Measurements from ENCODE around the gene TEAD2.

GRCh38 chr19:49324801-49325576 lies 37.2 kb downstream of the TEAD2 start, which contains the start of gene SLC6A16:
- TF ChIP-seq CEBPB (IDR thresholded peaks at IDR 0.05) = no peak
- TF ChIP-seq FOXM1 (IDR thresholded peaks at IDR 0.05; ENCODE audit: borderline replicate concordance, low read depth) = no peak
- TF ChIP-seq EGR1 (IDR thresholded peaks at IDR 0.05) = no peak
- no peak for TF ChIP-seq YY1 (IDR thresholded peaks at IDR 0.05; ENCODE audit: low read depth)
- TF ChIP-seq TCF12 (IDR thresholded peaks at IDR 0.05; ENCODE audit: low read depth) = no peak
- no peak for TF ChIP-seq NFIC (IDR thresholded peaks at IDR 0.05)
- no peak for TF ChIP-seq REST (IDR thresholded peaks at IDR 0.05; ENCODE audit: low read depth)
- no peak for TF ChIP-seq USF1 (IDR thresholded peaks at IDR 0.05)
- no peak for TF ChIP-seq TEAD4 (IDR thresholded peaks at IDR 0.05)
